ENCODE measurements around the gene POLR3B. TPM values are rescaled to one million over a fixed set of nuclear protein-coding genes. Genes with fewer than 3 reads are reported as not detected.
A peak's percentile ranks its signal among the peaks of the same experiment; 100 is the strongest.
"Not testable (repeated sequence)": the region's sequence is repeated elsewhere in the genome, so short reads cannot be mapped to it uniquely, and the experiment has no call there.

POLR3B gene
- total and polyA plus RNA-seq, 4 donors = 11.9 to 20.3 (median 13.3) TPM

GRCh38 chr12:106477627-106478026 lies 120.1 kb downstream of the POLR3B start:
- not testable (repeated sequence) for H3K4me3 ChIP-seq (ENCODE audit: low read depth, low read length); H3K27ac ChIP-seq (ENCODE audit: low read depth, low read length); H3K27me3 ChIP-seq (ENCODE audit: control insufficient read depth, insufficient read depth, low read length); DNase-seq (ENCODE audit: low read depth in 4 of 6, low spot score in 6 of 6); H3K9me3 ChIP-seq (ENCODE audit: control insufficient read depth, insufficient read depth, low read length); H3K36me3 ChIP-seq (ENCODE audit: control insufficient read depth, insufficient read depth, low read length); H3K4me1 ChIP-seq (ENCODE audit: control insufficient read depth, insufficient read depth, low read length)
- 92% methylated on average over 13 of the region's 18 CpGs for WGBS (ENCODE audit: insufficient coverage)

GRCh38 chr12:106480251-106480650 lies 122.7 kb downstream of the POLR3B start:
- WGBS (ENCODE audit: insufficient coverage) = no CpG with 5 or more reads among the region's 1 CpG
- no peak for DNase-seq (ENCODE audit: low read depth in 4 of 6, low spot score in 6 of 6)
- Histone ChIP-seq H3K27ac (ENCODE audit: low read depth, low read length) (no peak overlapping the region), H3K4me3 (ENCODE audit: low read depth, low read length) (no peak overlapping the region), H3K36me3 (ENCODE audit: control insufficient read depth, insufficient read depth, low read length) (no peaks in the 10 kb centered on the region), H3K4me1 (ENCODE audit: control insufficient read depth, insufficient read depth, low read length) (no peaks in the 10 kb centered on the region), H3K27me3 (ENCODE audit: control insufficient read depth, insufficient read depth, low read length) (no peaks in the 10 kb centered on the region), H3K9me3 (ENCODE audit: control insufficient read depth, insufficient read depth, low read length) (no peaks in the 10 kb centered on the region)

- DNase-seq (ENCODE audit: low read depth in 4 of 6, low spot score in 6 of 6) = no peak
- 93% methylated on average over 3 of the region's 6 CpGs for WGBS (ENCODE audit: insufficient coverage)
- Histone ChIP-seq H3K27ac (ENCODE audit: low read depth, low read length) (no peak overlapping the region), H3K36me3 (ENCODE audit: control insufficient read depth, insufficient read depth, low read length) (no peaks in the 10 kb centered on the region), H3K4me1 (ENCODE audit: control insufficient read depth, insufficient read depth, low read length) (no peaks in the 10 kb centered on the region), H3K4me3 (ENCODE audit: low read depth, low read length) (no peak overlapping the region), H3K27me3 (ENCODE audit: control insufficient read depth, insufficient read depth, low read length) (no peaks in the 10 kb centered on the region), H3K9me3 (ENCODE audit: control insufficient read depth, insufficient read depth, low read length) (no peaks in the 10 kb centered on the region)
Measured at GRCh38 chr12:106481246-106481645, 123.7 kb downstream of the POLR3B start.

GRCh38 chr12:106487664-106488063 lies 130.1 kb downstream of the POLR3B start:
- Histone ChIP-seq H3K9me3 (ENCODE audit: control insufficient read depth, insufficient read depth, low read length) (no peaks in the 10 kb centered on the region), H3K4me1 (ENCODE audit: control insufficient read depth, insufficient read depth, low read length) (no peaks in the 10 kb centered on the region), H3K36me3 (ENCODE audit: control insufficient read depth, insufficient read depth, low read length) (no peaks in the 10 kb centered on the region), H3K27me3 (ENCODE audit: control insufficient read depth, insufficient read depth, low read length) (no peaks in the 10 kb centered on the region), H3K27ac (ENCODE audit: low read depth, low read length) (no peak overlapping the region), H3K4me3 (ENCODE audit: low read depth, low read length) (no peak overlapping the region)
- DNase-seq (ENCODE audit: low read depth in 4 of 6, low spot score in 6 of 6) = no peak
- WGBS (ENCODE audit: insufficient coverage) = 91% methylated on average over 4 of the region's 5 CpGs

- Histone ChIP-seq H3K9me3 (ENCODE audit: control insufficient read depth, insufficient read depth, low read length) (no peaks in the 10 kb centered on the region), H3K4me1 (ENCODE audit: control insufficient read depth, insufficient read depth, low read length) (no peaks in the 10 kb centered on the region), H3K27ac (ENCODE audit: low read depth, low read length) (no peak overlapping the region), H3K27me3 (ENCODE audit: control insufficient read depth, insufficient read depth, low read length) (no peaks in the 10 kb centered on the region), H3K4me3 (ENCODE audit: low read depth, low read length) (no peak overlapping the region), H3K36me3 (ENCODE audit: control insufficient read depth, insufficient read depth, low read length) (no peaks in the 10 kb centered on the region)
- DNase-seq (ENCODE audit: low read depth in 4 of 6, low spot score in 6 of 6) = no peak
- no CpG with 5 or more reads among the region's 3 CpGs for WGBS (ENCODE audit: insufficient coverage)
Measured at GRCh38 chr12:106488884-106489283, 131.3 kb downstream of the POLR3B start.

GRCh38 chr12:106490264-106490663 lies 132.7 kb downstream of the POLR3B start:
- H3K36me3 ChIP-seq (ENCODE audit: control insufficient read depth, insufficient read depth, low read length) = no peaks in the 10 kb centered on the region
- WGBS (ENCODE audit: insufficient coverage) = no CpG with 5 or more reads among the region's 5 CpGs
- H3K4me3 ChIP-seq (ENCODE audit: low read depth, low read length) = no peak overlapping the region
- DNase-seq (ENCODE audit: low read depth in 4 of 6, low spot score in 6 of 6) = peak in 2 of 6 donors; percentile 30 to 72
- no peak overlapping the region for H3K27ac ChIP-seq (ENCODE audit: low read depth, low read length)
- peaks cover 5% of the 10 kb centered on the region for H3K4me1 ChIP-seq (ENCODE audit: control insufficient read depth, insufficient read depth, low read length)
- H3K9me3 ChIP-seq (ENCODE audit: control insufficient read depth, insufficient read depth, low read length) = no peaks in the 10 kb centered on the region
- no peaks in the 10 kb centered on the region for H3K27me3 ChIP-seq (ENCODE audit: control insufficient read depth, insufficient read depth, low read length)

GRCh38 chr12:106492857-106493256 lies 135.3 kb downstream of the POLR3B start:
- peaks cover 13% of the 10 kb centered on the region for H3K4me1 ChIP-seq (ENCODE audit: control insufficient read depth, insufficient read depth, low read length)

GRCh38 chr12:106493531-106493930 lies 136.0 kb downstream of the POLR3B start:
- WGBS (ENCODE audit: insufficient coverage) = no CpG with 5 or more reads among the region's 4 CpGs
- DNase-seq (ENCODE audit: low read depth in 4 of 6, low spot score in 6 of 6) = peak in 2 of 6 donors; percentile 81 to 89
- H3K27ac ChIP-seq (ENCODE audit: low read depth, low read length) = peak overlapping the region; percentile 50

More at GRCh38 chr12:106492857-106493256, 135.3 kb downstream of the POLR3B start:
- no CpG with 5 or more reads among the region's 2 CpGs for WGBS (ENCODE audit: insufficient coverage)
- no peaks in the 10 kb centered on the region for H3K9me3 ChIP-seq (ENCODE audit: control insufficient read depth, insufficient read depth, low read length)
- peak in 1 of 6 donors; percentile 42 for DNase-seq (ENCODE audit: low read depth in 4 of 6, low spot score in 6 of 6)
- H3K27me3 ChIP-seq (ENCODE audit: control insufficient read depth, insufficient read depth, low read length) = no peaks in the 10 kb centered on the region
- no peak overlapping the region for H3K4me3 ChIP-seq (ENCODE audit: low read depth, low read length)
- no peak overlapping the region for H3K27ac ChIP-seq (ENCODE audit: low read depth, low read length)
- H3K36me3 ChIP-seq (ENCODE audit: control insufficient read depth, insufficient read depth, low read length) = peaks cover 5% of the 10 kb centered on the region

GRCh38 chr12:106495354-106495965 lies 137.9 kb downstream of the POLR3B start:
- H3K27me3 ChIP-seq (ENCODE audit: control insufficient read depth, insufficient read depth, low read length) = no peaks in the 10 kb centered on the region
- peaks cover 13% of the 10 kb centered on the region for H3K4me1 ChIP-seq (ENCODE audit: control insufficient read depth, insufficient read depth, low read length)
- peaks cover 11% of the 10 kb centered on the region for H3K36me3 ChIP-seq (ENCODE audit: control insufficient read depth, insufficient read depth, low read length)
- no peak overlapping the region for H3K4me3 ChIP-seq (ENCODE audit: low read depth, low read length)
- 47% methylated on average over 2 of the region's 5 CpGs for WGBS (ENCODE audit: insufficient coverage)
- no peaks in the 10 kb centered on the region for H3K9me3 ChIP-seq (ENCODE audit: control insufficient read depth, insufficient read depth, low read length)
- peak in 1 of 6 donors; percentile 26 for DNase-seq (ENCODE audit: low read depth in 4 of 6, low spot score in 6 of 6)
- no peak overlapping the region for H3K27ac ChIP-seq (ENCODE audit: low read depth, low read length)

More at GRCh38 chr12:106493531-106493930, 136.0 kb downstream of the POLR3B start:
- Histone ChIP-seq H3K9me3 (ENCODE audit: control insufficient read depth, insufficient read depth, low read length) (no peaks in the 10 kb centered on the region), H3K27me3 (ENCODE audit: control insufficient read depth, insufficient read depth, low read length) (no peaks in the 10 kb centered on the region), H3K36me3 (ENCODE audit: control insufficient read depth, insufficient read depth, low read length) (peaks cover 6% of the 10 kb centered on the region), H3K4me1 (ENCODE audit: control insufficient read depth, insufficient read depth, low read length) (peaks cover 13% of the 10 kb centered on the region), H3K4me3 (ENCODE audit: low read depth, low read length) (no peak overlapping the region)

GRCh38 chr12:106498056-106498455 lies 140.5 kb downstream of the POLR3B start:
- WGBS (ENCODE audit: insufficient coverage) = 67% methylated on average over 6 of the region's 7 CpGs
- no peaks in the 10 kb centered on the region for H3K27me3 ChIP-seq (ENCODE audit: control insufficient read depth, insufficient read depth, low read length)

More at GRCh38 chr12:106498056-106498455, 140.5 kb downstream of the POLR3B start:
- H3K4me3 ChIP-seq (ENCODE audit: low read depth, low read length) = no peak overlapping the region
- H3K36me3 ChIP-seq (ENCODE audit: control insufficient read depth, insufficient read depth, low read length) = peaks cover 11% of the 10 kb centered on the region
- no peak overlapping the region for H3K27ac ChIP-seq (ENCODE audit: low read depth, low read length)
- peaks cover 13% of the 10 kb centered on the region for H3K4me1 ChIP-seq (ENCODE audit: control insufficient read depth, insufficient read depth, low read length)
- DNase-seq (ENCODE audit: low read depth in 4 of 6, low spot score in 6 of 6) = no peak
- H3K9me3 ChIP-seq (ENCODE audit: control insufficient read depth, insufficient read depth, low read length) = no peaks in the 10 kb centered on the region
